Naive thymus-derived CD4-positive, alpha-beta T cell (primary cell): Measurements from ENCODE around the gene RNF40. TPM values are rescaled to one million over a fixed set of nuclear protein-coding genes. Genes with fewer than 3 reads are reported as not detected.
A peak's percentile ranks its signal among the peaks of the same experiment; 100 is the strongest.

ENCODE experiments used
- ATAC-seq: fragments of 150-1000 bp; cut with Tn5 transposase; 2 replicates; pipeline ENCODE4 v1.10.0; 2021; ENCODE audit warnings: mild to moderate bottlenecking, moderate library complexity
- CTCF ChIA-PET: fragments of 350-600 bp; sonication (Branson Sonifier 250); formaldehyde crosslinking; loops from one replicate; lab custom pipeline; 2021; ENCODE audit warnings: antibody characterized with exemption; lab: Charles Lee
- POLR2A ChIA-PET: fragments of 350-600 bp; sonication (Branson Sonifier 250); formaldehyde crosslinking; loops from one replicate; lab custom pipeline; 2021; ENCODE audit warnings: antibody characterized with exemption, inconsistent platforms; lab: Charles Lee
- DNase-seq, 9 donors: peaks; one replicate each; pipeline versions ENCODE4 v3.0.0 to v3.0.0-alpha.2; 2020 to 2022; ENCODE audit warnings: mixed read lengths in 1 of 9
- H3K27ac ChIP-seq: one replicate; pipeline ENCODE4 v1.7.0; 2013; ENCODE audit warnings: mild to moderate bottlenecking, low read depth, low read length, moderate library complexity
- H3K27me3 ChIP-seq, 2 donors: one replicate each; pipeline ENCODE4 v1.7.0; 2013; ENCODE audit warnings: low read length in 2 of 2, mild to moderate bottlenecking in 2 of 2, moderate library complexity in 2 of 2; ENCODE audit not compliant: control insufficient read depth in 2 of 2, insufficient read depth in 2 of 2
- H3K36me3 ChIP-seq, 3 experiments: 1 replicate in 2 of 3; 2 replicates in 1 of 3; pipeline ENCODE4 v1.7.0; 2013; ENCODE audit warnings: low read length in 3 of 3, mild to moderate bottlenecking in 3 of 3, moderate library complexity in 1 of 3; ENCODE audit not compliant: insufficient read depth in 3 of 3, control insufficient read depth in 2 of 3
- H3K4me1 ChIP-seq, 2 donors: one replicate each; pipeline ENCODE4 v1.7.0; 2013; ENCODE audit warnings: low read length in 2 of 2, mild to moderate bottlenecking in 2 of 2, moderate library complexity in 1 of 2; ENCODE audit not compliant: control insufficient read depth in 2 of 2, insufficient read depth in 2 of 2
- H3K4me3 ChIP-seq: 2 replicates; pipeline ENCODE4 v1.7.0; 2013; ENCODE audit warnings: mild to moderate bottlenecking, low read length
- H3K9me3 ChIP-seq, 3 experiments: 1 replicate in 2 of 3; 2 replicates in 1 of 3; pipeline ENCODE4 v1.7.0; 2013; ENCODE audit warnings: low read length in 3 of 3; ENCODE audit not compliant: control insufficient read depth in 2 of 3
- H3K27ac Mint-ChIP-seq, 9 donors: one replicate each; pipeline ENCODE4 v1.8.0; 2020 to 2022; ENCODE audit warnings: mixed read lengths in 9 of 9, mild to moderate bottlenecking in 8 of 9, moderate library complexity in 5 of 9, inconsistent platforms in 2 of 9
- H3K27me3 Mint-ChIP-seq, 5 donors: one replicate each; pipeline ENCODE4 v1.8.0; 2021 to 2022; ENCODE audit warnings: mixed read lengths in 5 of 5, mild to moderate bottlenecking in 1 of 5
- H3K36me3 Mint-ChIP-seq, 5 donors: one replicate each; pipeline ENCODE4 v1.8.0; 2020 to 2022; ENCODE audit warnings: mixed read lengths in 5 of 5, mild to moderate bottlenecking in 3 of 5, inconsistent platforms in 1 of 5
- H3K4me1 Mint-ChIP-seq, 7 donors: one replicate each; pipeline ENCODE4 v1.8.0; 2020 to 2022; ENCODE audit warnings: mixed read lengths in 7 of 7, mild to moderate bottlenecking in 3 of 7, inconsistent platforms in 1 of 7
- H3K4me3 Mint-ChIP-seq, 10 donors: one replicate each; pipeline ENCODE4 v1.8.0; 2020 to 2022; ENCODE audit warnings: mild to moderate bottlenecking in 10 of 10, mixed read lengths in 10 of 10, moderate library complexity in 6 of 10, inconsistent platforms in 2 of 10
- H3K9me3 Mint-ChIP-seq, 11 donors: one replicate each; pipeline ENCODE4 v1.8.0; 2020 to 2022; ENCODE audit warnings: mixed read lengths in 11 of 11, mild to moderate bottlenecking in 4 of 11, inconsistent platforms in 1 of 11, moderate library complexity in 1 of 11
- intact Hi-C, 2 donors: fragments of 100-400 bp; cut with micrococcal nuclease; formaldehyde crosslinking; loops; one replicate each; pipeline ENCODE4 v1.15.1; 2023
- polyA plus RNA-seq, 2 donors: library from polyadenylated mRNA; unstranded; fragments of 300-500 nt; fragmentation: Illumina TruSeq; gene quantifications; one replicate each; pipeline ENCODE4 v1.2.3, GENCODE V29; 2021
- total RNA-seq, 6 experiments: library from RNA in 5 of 6; stranded (reverse) in 5 of 6; gene quantifications; 1 replicate in 5 of 6; 2 replicates in 1 of 6; pipeline ENCODE4 v1.2.3 and lab custom pipeline; 2021 to 2026

Gene RNF40
- total and polyA plus RNA-seq, 7 experiments from 2014 or later = 19.4 to 122 (median 87.7) TPM

GRCh38 chr16:30775392-30776188 lies 13.5 kb downstream of the RNF40 start:
- peaks cover 0 to 4% of the 10 kb centered on the region in 2 donors for H3K4me1 ChIP-seq
- ATAC-seq (peak; percentile 84), DNase-seq (peak; percentile 32 to 64 (median 51))
- CTCF ChIA-PET = interaction anchor here (0.7 kb wide), 1 partner anchor 11 kb away, joined by 3 read pairs; no protein-coding TSS in a partner anchor
- peak overlapping the region in 7 of 9 donors; percentile 34 to 95 (median 73) for H3K27ac Mint-ChIP-seq
- H3K36me3 Mint-ChIP-seq = peaks cover 0 to 19% (median 4%) of the 10 kb centered on the region in 5 donors
- H3K36me3 ChIP-seq = peaks cover 0 to 40% (median 6%) of the 10 kb centered on the region in 3 experiments
- peak overlapping the region; percentile 62 for H3K27ac ChIP-seq
- peaks cover 15 to 40% (median 25%) of the 10 kb centered on the region in 7 donors for H3K4me1 Mint-ChIP-seq
- POLR2A ChIA-PET = interaction anchor here (0.5 to 2.6 kb wide), 10 partner anchors 8 to 676 kb away, joined by 3 to 9 read pairs (median 4); partner anchors contain the start of genes FBRS and RNF40
- peaks cover 0 to 5% (median 0%) of the 10 kb centered on the region in 5 donors for H3K27me3 Mint-ChIP-seq
- no peaks in the 10 kb centered on the region for H3K27me3 ChIP-seq
- no peaks in the 10 kb centered on the region for H3K9me3 ChIP-seq
- H3K4me3 Mint-ChIP-seq = peak overlapping the region; percentile 85 to 97 (median 90)
- no peaks in the 10 kb centered on the region for H3K9me3 Mint-ChIP-seq
- H3K4me3 ChIP-seq = peak overlapping the region; percentile 57
- intact Hi-C loops = loop anchor here (1.0 kb wide), 2 partner anchors 13 to 39 kb away; partner anchors contain the start of genes CFAP119 (in 2 of the 2) and RNF40 (in 2 of the 2)

- peak overlapping the region in 8 of 10 donors; percentile 84 to 97 (median 90) for H3K4me3 Mint-ChIP-seq
- peak overlapping the region in 2 of 9 donors; percentile 8 to 34 for H3K27ac Mint-ChIP-seq
Observed at GRCh38 chr16:30777591-30778297, 15.6 kb downstream of the RNF40 start.

GRCh38 chr16:30778549-30779244 lies 16.6 kb downstream of the RNF40 start:
- no peak overlapping the region for H3K27ac ChIP-seq
- H3K4me1 Mint-ChIP-seq = peaks cover 7 to 28% (median 13%) of the 10 kb centered on the region in 7 donors
- H3K4me3 Mint-ChIP-seq = peak overlapping the region in 2 of 10 donors; percentile 9 to 39
- POLR2A ChIA-PET = interaction anchor here (1.6 kb wide), 1 partner anchor 27 kb away, joined by 6 read pairs; no protein-coding TSS in a partner anchor
- H3K4me3 ChIP-seq = no peak overlapping the region
- no peaks in the 10 kb centered on the region for H3K27me3 ChIP-seq
- peaks cover 0 to 5% (median 0%) of the 10 kb centered on the region in 5 donors for H3K27me3 Mint-ChIP-seq
- DNase-seq (no peak), ATAC-seq (no peak)
- peaks cover 0 to 4% of the 10 kb centered on the region in 2 donors for H3K4me1 ChIP-seq
- H3K9me3 Mint-ChIP-seq = no peaks in the 10 kb centered on the region
- intact Hi-C loops = no loop called here
- H3K27ac Mint-ChIP-seq = peak overlapping the region in 2 of 9 donors; percentile 13 to 38
- peaks cover 0 to 29% (median 0%) of the 10 kb centered on the region in 3 experiments for H3K36me3 ChIP-seq
- CTCF ChIA-PET = no interaction called here
- no peaks in the 10 kb centered on the region for H3K9me3 ChIP-seq
- peaks cover 0 to 11% (median 5%) of the 10 kb centered on the region in 5 donors for H3K36me3 Mint-ChIP-seq

More at GRCh38 chr16:30777591-30778297, 15.6 kb downstream of the RNF40 start:
- Mint-ChIP-seq H3K27me3 (peaks cover 0 to 5% (median 0%) of the 10 kb centered on the region in 5 donors), H3K36me3 (peaks cover 0 to 10% (median under 1%) of the 10 kb centered on the region in 5 donors), H3K4me1 (peaks cover 9 to 29% (median 19%) of the 10 kb centered on the region in 7 donors), H3K9me3 (no peaks in the 10 kb centered on the region)
- Histone ChIP-seq H3K4me1 (peaks cover 0 to 4% of the 10 kb centered on the region in 2 donors), H3K27me3 (no peaks in the 10 kb centered on the region), H3K9me3 (no peaks in the 10 kb centered on the region), H3K4me3 (no peak overlapping the region), H3K36me3 (peaks cover 0 to 30% (median 1%) of the 10 kb centered on the region in 3 experiments), H3K27ac (no peak overlapping the region)
- no peak for ATAC-seq
- intact Hi-C loops = no loop called here
- ChIA-PET CTCF (interaction anchor here (1.1 kb wide), 1 partner anchor 123 kb away, joined by 4 read pairs; no protein-coding TSS in a partner anchor), POLR2A (interaction anchor here (0.9 to 1.6 kb wide), 2 partner anchors 25 to 28 kb away, joined by 3 to 6 read pairs; no protein-coding TSS in a partner anchor)
- DNase-seq = no peak

GRCh38 chr16:30779596-30779995 lies 17.5 kb downstream of the RNF40 start:
- H3K9me3 ChIP-seq = no peaks in the 10 kb centered on the region
- intact Hi-C loops = no loop called here
- ATAC-seq (no peak), DNase-seq (no peak)
- H3K27me3 ChIP-seq = no peaks in the 10 kb centered on the region
- peaks cover 0 to 23% (median 0%) of the 10 kb centered on the region in 3 experiments for H3K36me3 ChIP-seq
- H3K4me1 ChIP-seq = peaks cover 0 to 4% of the 10 kb centered on the region in 2 donors
- no peak overlapping the region for H3K27ac ChIP-seq
- Mint-ChIP-seq H3K9me3 (no peaks in the 10 kb centered on the region), H3K36me3 (peaks cover 0 to 11% (median 5%) of the 10 kb centered on the region in 5 donors), H3K27me3 (peaks cover 0 to 5% (median 0%) of the 10 kb centered on the region in 5 donors), H3K4me3 (no peak overlapping the region), H3K27ac (no peak overlapping the region), H3K4me1 (peaks cover 7 to 26% (median 13%) of the 10 kb centered on the region in 7 donors)
- ChIA-PET POLR2A (no interaction called here), CTCF (no interaction called here)
- H3K4me3 ChIP-seq = no peak overlapping the region

- ChIA-PET CTCF (no interaction called here), POLR2A (no interaction called here)
- Histone ChIP-seq H3K4me3 (no peak overlapping the region), H3K27ac (no peak overlapping the region), H3K27me3 (no peaks in the 10 kb centered on the region), H3K4me1 (peaks cover 0 to 4% of the 10 kb centered on the region in 2 donors), H3K36me3 (peaks cover 0 to 23% (median 0%) of the 10 kb centered on the region in 3 experiments), H3K9me3 (no peaks in the 10 kb centered on the region)
- Mint-ChIP-seq H3K36me3 (peaks cover 0 to 11% (median 5%) of the 10 kb centered on the region in 5 donors), H3K27me3 (peaks cover 0 to 6% (median 0%) of the 10 kb centered on the region in 5 donors), H3K4me3 (no peak overlapping the region), H3K4me1 (peaks cover 9 to 25% (median 11%) of the 10 kb centered on the region in 7 donors), H3K27ac (no peak overlapping the region), H3K9me3 (no peaks in the 10 kb centered on the region)
- no peak for ATAC-seq
- DNase-seq = no peak
- intact Hi-C loops = no loop called here
Observed at GRCh38 chr16:30780021-30780420, 17.9 kb downstream of the RNF40 start.
